DND-41 (cell line): Measurements from ENCODE around the gene DTD2.

Experiments used
- EZH2 ChIP-seq: IDR thresholded peaks from 3 replicates; pipeline ENCODE4 v1.6.1; 2012; ENCODE audit warnings: borderline replicate concordance, low read depth, mild to moderate bottlenecking, moderate library complexity, low read length, inconsistent platforms; ENCODE audit not compliant: severe bottlenecking
- TF ChIP-seq, protein P1 (sequence below): IDR thresholded peaks from 2 replicates; pipeline ENCODE4 v1.5.1; 2012; ENCODE audit warnings: borderline replicate concordance, low read length, moderate library complexity, mild to moderate bottlenecking; ENCODE audit not compliant: poor library complexity, severe bottlenecking; ENCODE audit errors: extremely low read depth

GRCh38 chr14:31426663-31427062, 30.6 kb downstream of the DTD2 start:
- TF ChIP-seq, protein P1, sequence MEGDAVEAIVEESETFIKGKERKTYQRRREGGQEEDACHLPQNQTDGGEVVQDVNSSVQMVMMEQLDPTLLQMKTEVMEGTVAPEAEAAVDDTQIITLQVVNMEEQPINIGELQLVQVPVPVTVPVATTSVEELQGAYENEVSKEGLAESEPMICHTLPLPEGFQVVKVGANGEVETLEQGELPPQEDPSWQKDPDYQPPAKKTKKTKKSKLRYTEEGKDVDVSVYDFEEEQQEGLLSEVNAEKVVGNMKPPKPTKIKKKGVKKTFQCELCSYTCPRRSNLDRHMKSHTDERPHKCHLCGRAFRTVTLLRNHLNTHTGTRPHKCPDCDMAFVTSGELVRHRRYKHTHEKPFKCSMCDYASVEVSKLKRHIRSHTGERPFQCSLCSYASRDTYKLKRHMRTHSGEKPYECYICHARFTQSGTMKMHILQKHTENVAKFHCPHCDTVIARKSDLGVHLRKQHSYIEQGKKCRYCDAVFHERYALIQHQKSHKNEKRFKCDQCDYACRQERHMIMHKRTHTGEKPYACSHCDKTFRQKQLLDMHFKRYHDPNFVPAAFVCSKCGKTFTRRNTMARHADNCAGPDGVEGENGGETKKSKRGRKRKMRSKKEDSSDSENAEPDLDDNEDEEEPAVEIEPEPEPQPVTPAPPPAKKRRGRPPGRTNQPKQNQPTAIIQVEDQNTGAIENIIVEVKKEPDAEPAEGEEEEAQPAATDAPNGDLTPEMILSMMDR, result no peak
- TF ChIP-seq EZH2, result no peak
